Testis (tissue), 3 donors: ENCODE results near the gene NAGK. TPM values are rescaled to one million over a fixed set of nuclear protein-coding genes. Genes with fewer than 3 reads are reported as not detected.

Source experiments
- DNase-seq: peaks from one replicate; pipeline ENCODE4 v3.0.0-alpha.2; 2019
- H3K27ac ChIP-seq, 2 donors: fragments of 200-600 bp; sonication (generic); one replicate each; pipeline ENCODE4 v1.5.1; 2019
- H3K27me3 ChIP-seq: fragments of 200-600 bp; sonication (generic); one replicate; pipeline ENCODE4 v1.5.1; 2019
- H3K36me3 ChIP-seq: fragments of 200-600 bp; sonication (generic); one replicate; pipeline ENCODE4 v1.5.1; 2017; ENCODE audit warnings: low read depth; ENCODE audit errors: missing control alignments
- H3K4me1 ChIP-seq: fragments of 200-600 bp; sonication (generic); one replicate; pipeline ENCODE4 v1.5.1; 2019
- H3K4me3 ChIP-seq, 2 donors: fragments of 200-600 bp; sonication (generic); one replicate each; pipeline ENCODE4 v1.5.1; 2017 to 2019
- H3K9me3 ChIP-seq: fragments of 200-600 bp; sonication (generic); one replicate; pipeline ENCODE4 v1.5.1; 2017
- POLR2A ChIP-seq: fragments of 450-650 bp; IDR thresholded peaks from one replicate; pipeline ENCODE4 v1.6.1; 2017; ENCODE audit warnings: antibody characterized with exemption, mild to moderate bottlenecking, moderate library complexity
- WGBS, 2 donors: methylation state at CpG; one replicate each; pipeline ENCODE4 v1.1.5; 2018; 5-methylcytosine and 5-hydroxymethylcytosine counted together
- intact Hi-C: fragments of 100-400 bp; cut with DNase I; formaldehyde crosslinking; loops from one replicate; pipeline ENCODE4 v1.15.1; 2023; ENCODE audit warnings: low total_unique reads
- polyA plus RNA-seq: library from polyadenylated mRNA; stranded (reverse); fragments of 350-450 nt; fragmentation: Illumina TruSeq; extraction: RNeasy Lipid Tissue Mini Kit (QIAGEN cat#74804); gene quantifications from one replicate; pipeline ENCODE4 v1.2.3, GENCODE V29; 2014; ENCODE audit warnings: low read depth, low replicate concordance; ENCODE audit not compliant: insufficient read depth
- total RNA-seq, 2 donors: library from RNA; depleted of rRNA; stranded (reverse); fragments of >200 nt; gene quantifications; one replicate each; pipeline ENCODE4 v1.2.3, GENCODE V29; 2016
- TF ChIP-seq, protein P1 (sequence below), 3 experiments: fragments of 450-650 bp in 2 of 3; fragments of 200-600 bp in 1 of 3; sonication (generic) in 1 of 3; IDR thresholded peaks; one replicate each; pipeline ENCODE4 v1.5.1; 2016 to 2019; ENCODE audit warnings: antibody characterized with exemption in 3 of 3, mild to moderate bottlenecking in 2 of 3, moderate library complexity in 1 of 3

The NAGK gene
- total and polyA plus RNA-seq, 3 donors from 2014 or later: 77.5 to 153 (median 87.5) TPM

GRCh38 chr2:71108091-71108490 lies 39.6 kb downstream of the NAGK start:
- Histone ChIP-seq H3K27ac (no peak overlapping the region), H3K4me3 (no peak overlapping the region), H3K9me3 (no peaks in the 10 kb centered on the region), H3K27me3 (no peaks in the 10 kb centered on the region), H3K4me1 (no peaks in the 10 kb centered on the region), H3K36me3 (no peaks in the 10 kb centered on the region)
- intact Hi-C loops: no loop called here
- TF ChIP-seq POLR2A: no peak
- TF ChIP-seq, protein P1, sequence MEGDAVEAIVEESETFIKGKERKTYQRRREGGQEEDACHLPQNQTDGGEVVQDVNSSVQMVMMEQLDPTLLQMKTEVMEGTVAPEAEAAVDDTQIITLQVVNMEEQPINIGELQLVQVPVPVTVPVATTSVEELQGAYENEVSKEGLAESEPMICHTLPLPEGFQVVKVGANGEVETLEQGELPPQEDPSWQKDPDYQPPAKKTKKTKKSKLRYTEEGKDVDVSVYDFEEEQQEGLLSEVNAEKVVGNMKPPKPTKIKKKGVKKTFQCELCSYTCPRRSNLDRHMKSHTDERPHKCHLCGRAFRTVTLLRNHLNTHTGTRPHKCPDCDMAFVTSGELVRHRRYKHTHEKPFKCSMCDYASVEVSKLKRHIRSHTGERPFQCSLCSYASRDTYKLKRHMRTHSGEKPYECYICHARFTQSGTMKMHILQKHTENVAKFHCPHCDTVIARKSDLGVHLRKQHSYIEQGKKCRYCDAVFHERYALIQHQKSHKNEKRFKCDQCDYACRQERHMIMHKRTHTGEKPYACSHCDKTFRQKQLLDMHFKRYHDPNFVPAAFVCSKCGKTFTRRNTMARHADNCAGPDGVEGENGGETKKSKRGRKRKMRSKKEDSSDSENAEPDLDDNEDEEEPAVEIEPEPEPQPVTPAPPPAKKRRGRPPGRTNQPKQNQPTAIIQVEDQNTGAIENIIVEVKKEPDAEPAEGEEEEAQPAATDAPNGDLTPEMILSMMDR (IDR thresholded peaks at IDR 0.05): no peak
- no peak for DNase-seq
- WGBS, 2 donors: 86 to 87% methylated on average over 2 of the region's 2 CpGs

- TF ChIP-seq, protein P1 (IDR thresholded peaks at IDR 0.05): no peak
- no peak for TF ChIP-seq POLR2A
- Histone ChIP-seq H3K9me3 (no peaks in the 10 kb centered on the region), H3K4me1 (no peaks in the 10 kb centered on the region), H3K27ac (no peak overlapping the region), H3K4me3 (no peak overlapping the region), H3K27me3 (no peaks in the 10 kb centered on the region), H3K36me3 (no peaks in the 10 kb centered on the region)
- 87 to 89% methylated on average over 1 of the region's 1 CpG for WGBS, 2 donors
- intact Hi-C loops: no loop called here
- DNase-seq: no peak
These were observed 45.4 kb downstream of the NAGK start for GRCh38 chr2:71113843-71114242.

- TF ChIP-seq, protein P1 (IDR thresholded peaks at IDR 0.05): no peak
- no peak for TF ChIP-seq POLR2A
- H3K36me3 ChIP-seq: no peaks in the 10 kb centered on the region
- intact Hi-C loops: no loop called here
- H3K27ac ChIP-seq: no peak overlapping the region
- no peaks in the 10 kb centered on the region for H3K9me3 ChIP-seq
- H3K27me3 ChIP-seq: no peaks in the 10 kb centered on the region
- DNase-seq: no peak
- H3K4me1 ChIP-seq: no peaks in the 10 kb centered on the region
- no peak overlapping the region for H3K4me3 ChIP-seq
These were observed 48.6 kb downstream of the NAGK start for GRCh38 chr2:71117063-71117462.

- no peak overlapping the region for H3K4me3 ChIP-seq
- no peaks in the 10 kb centered on the region for H3K36me3 ChIP-seq
- no peaks in the 10 kb centered on the region for H3K27me3 ChIP-seq
- no peaks in the 10 kb centered on the region for H3K4me1 ChIP-seq
- intact Hi-C loops: no loop called here
- WGBS, 2 donors: 82 to 89% methylated on average over 6 of the region's 6 CpGs
- TF ChIP-seq, protein P1 (IDR thresholded peaks at IDR 0.05): no peak
- TF ChIP-seq POLR2A: no peak
- no peaks in the 10 kb centered on the region for H3K9me3 ChIP-seq
- no peak overlapping the region for H3K27ac ChIP-seq
- no peak for DNase-seq
These were observed 51.7 kb downstream of the NAGK start for GRCh38 chr2:71120195-71120594.

GRCh38 chr2:71121479-71121878 lies 53.0 kb downstream of the NAGK start:
- Histone ChIP-seq H3K4me3 (no peak overlapping the region), H3K9me3 (no peaks in the 10 kb centered on the region), H3K4me1 (no peaks in the 10 kb centered on the region), H3K36me3 (no peaks in the 10 kb centered on the region), H3K27me3 (no peaks in the 10 kb centered on the region), H3K27ac (no peak overlapping the region)
- intact Hi-C loops: no loop called here
- no peak for TF ChIP-seq POLR2A
- TF ChIP-seq, protein P1 (IDR thresholded peaks at IDR 0.05): no peak
- DNase-seq: no peak
- WGBS, 2 donors: 93 to 100% methylated on average over 1 of the region's 1 CpG
